AG04450 (cell line): ENCODE results near the gene ZKSCAN3. TPM values are rescaled to one million over a fixed set of nuclear protein-coding genes. Genes with fewer than 3 reads are reported as not detected.

Experiments
- CTCF ChIA-PET: fragments of 300-600, 350-600 bp; formaldehyde crosslinking; extraction: SDS; loops from one replicate; lab custom pipeline; 2022; ENCODE audit warnings: antibody characterized with exemption, inconsistent platforms; lab: Charles Lee
- POLR2A ChIA-PET: fragments of 350-600 bp; formaldehyde crosslinking; extraction: SDS; loops from one replicate; lab custom pipeline; 2021; ENCODE audit warnings: antibody characterized with exemption, inconsistent platforms; lab: Yijun Ruan, JAX
- DNase-seq: peaks from one replicate; pipeline ENCODE4 v3.0.0-alpha.2; 2011; ENCODE audit warnings: low read depth, low spot score
- H3K27ac ChIP-seq: one replicate; pipeline ENCODE4 v1.5.1; 2012; ENCODE audit warnings: low read depth, low read length, control low read depth
- H3K27me3 ChIP-seq: one replicate; pipeline ENCODE4 v1.6.0; 2012; ENCODE audit warnings: low read length; ENCODE audit not compliant: control insufficient read depth, insufficient read depth
- H3K4me3 ChIP-seq: 2 replicates; pipeline ENCODE4 v1.5.1; 2011; ENCODE audit warnings: mild to moderate bottlenecking, low read depth, low read length, control low read depth
- H3K9me3 ChIP-seq: 2 replicates; pipeline ENCODE4 v1.5.1; 2012; ENCODE audit warnings: low read length; ENCODE audit not compliant: control insufficient read depth, insufficient read depth
- CTCF ChIP-seq: IDR thresholded peaks from 2 replicates; pipeline ENCODE4 v1.5.1; 2011; ENCODE audit warnings: low read depth, low read length, control low read depth, inconsistent platforms
- polyA plus RNA-seq: library from polyadenylated mRNA; depleted of rRNA; stranded (reverse); fragments of >200 nt; gene quantifications from 2 replicates; pipeline ENCODE4 v1.2.3, GENCODE V29; 2011

The ZKSCAN3 gene
- polyA plus RNA-seq, 1 experiment = 6.0 TPM

DNA sequence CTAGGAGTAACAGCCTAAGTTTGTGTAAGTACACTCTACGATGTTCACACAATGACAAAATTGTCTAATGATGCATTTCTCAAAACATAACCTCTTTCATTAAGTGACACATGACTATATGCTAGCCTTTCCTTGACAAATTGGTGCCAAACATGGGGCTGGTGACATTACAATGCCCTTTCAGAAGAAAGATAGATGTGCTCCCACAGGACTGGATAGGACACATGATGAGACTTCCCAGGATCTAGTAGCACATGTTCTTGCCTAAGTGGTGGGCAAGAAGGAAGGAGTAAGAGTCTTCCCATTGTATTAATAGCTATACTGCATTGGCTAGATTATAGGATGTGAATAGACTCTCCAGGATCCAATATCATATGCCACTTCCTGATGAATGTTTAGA, 21.5 kb downstream of the ZKSCAN3 start:
- Histone ChIP-seq H3K4me3 (no peak overlapping the region), H3K27me3 (no peaks in the 10 kb centered on the region), H3K9me3 (no peaks in the 10 kb centered on the region), H3K27ac (no peak overlapping the region)
- no peak for TF ChIP-seq CTCF
- ChIA-PET CTCF (interaction anchor here (1.4 kb wide), 1 partner anchor 16 kb away, joined by 3 read pairs; no protein-coding TSS in a partner anchor), POLR2A (interaction anchor here (0.6 kb wide), 1 partner anchor 1224 kb away, joined by 4 read pairs; a partner anchor contains a TSS)
- no peak for DNase-seq

GRCh38 chr6:28371706-28372451, 22.1 kb downstream of the ZKSCAN3 start:
- DNase-seq = no peak
- H3K4me3 ChIP-seq = no peak overlapping the region
- H3K27ac ChIP-seq = no peak overlapping the region
- no peaks in the 10 kb centered on the region for H3K27me3 ChIP-seq
- no peaks in the 10 kb centered on the region for H3K9me3 ChIP-seq
- TF ChIP-seq CTCF = no peak
- ChIA-PET CTCF (interaction anchor here (0.6 to 1.4 kb wide), 2 partner anchors 8 to 16 kb away, joined by 3 to 4 read pairs; no protein-coding TSS in a partner anchor), POLR2A (interaction anchor here (0.6 kb wide), 1 partner anchor 1225 kb away, joined by 4 read pairs; a partner anchor contains a TSS)

- Histone ChIP-seq H3K27ac (no peak overlapping the region), H3K9me3 (no peaks in the 10 kb centered on the region), H3K4me3 (no peak overlapping the region), H3K27me3 (no peaks in the 10 kb centered on the region)
- no peak for DNase-seq
- CTCF ChIA-PET = interaction anchor here (0.7 kb wide), 2 partner anchors 18 to 162 kb away, joined by 3 to 4 read pairs; no protein-coding TSS in a partner anchor
- POLR2A ChIA-PET = no interaction called here
- no peak for TF ChIP-seq CTCF
Observed at GRCh38 chr6:28373925-28374324, 24.2 kb downstream of the ZKSCAN3 start.

- no peak for DNase-seq
- POLR2A ChIA-PET = no interaction called here
- Histone ChIP-seq H3K27ac (no peak overlapping the region), H3K27me3 (no peaks in the 10 kb centered on the region), H3K9me3 (peaks cover 5% of the 10 kb centered on the region), H3K4me3 (no peak overlapping the region)
- CTCF ChIA-PET = interaction anchor here (0.8 to 0.9 kb wide), 2 partner anchors 16 to 22 kb away, joined by 4 to 11 read pairs; no protein-coding TSS in a partner anchor
- no peak for TF ChIP-seq CTCF
Observed at GRCh38 chr6:28377879-28378278, 28.1 kb downstream of the ZKSCAN3 start.

GRCh38 chr6:28378644-28379043, 28.9 kb downstream of the ZKSCAN3 start:
- TF ChIP-seq CTCF = no peak
- no peak overlapping the region for H3K4me3 ChIP-seq
- CTCF ChIA-PET = interaction anchor here (1.1 kb wide), 1 partner anchor 23 kb away, joined by 3 read pairs; no protein-coding TSS in a partner anchor

More at GRCh38 chr6:28378644-28379043, 28.9 kb downstream of the ZKSCAN3 start:
- H3K27me3 ChIP-seq = no peaks in the 10 kb centered on the region
- H3K9me3 ChIP-seq = peaks cover 5% of the 10 kb centered on the region
- H3K27ac ChIP-seq = no peak overlapping the region
- DNase-seq = no peak
- POLR2A ChIA-PET = no interaction called here
